Osteoblast (primary cell): ENCODE measurements around the gene C1QC. TPM values are rescaled to one million over a fixed set of nuclear protein-coding genes. Genes with fewer than 3 reads are reported as not detected.

Source experiments
- DNase-seq: peaks from one replicate; pipeline ENCODE4 v3.0.0; 2011; ENCODE audit warnings: low spot score, mixed read lengths; ENCODE audit not compliant: insufficient read length; ENCODE audit errors: missing footprints
- H2AFZ ChIP-seq: 2 replicates; pipeline ENCODE4 v1.6.0; 2011; ENCODE audit warnings: mild to moderate bottlenecking, low read length
- H3K27ac ChIP-seq: 2 replicates; pipeline ENCODE4 v1.5.1; 2011; ENCODE audit warnings: mild to moderate bottlenecking, low read depth, low read length, moderate library complexity
- H3K27me3 ChIP-seq: 2 replicates; pipeline ENCODE4 v1.6.0; 2012; ENCODE audit warnings: mild to moderate bottlenecking, control low read depth, inconsistent platforms, low read length, moderate library complexity; ENCODE audit not compliant: insufficient read depth
- H3K36me3 ChIP-seq: 2 replicates; pipeline ENCODE4 v1.5.1; 2011; ENCODE audit warnings: mild to moderate bottlenecking, low read length, control low read depth, moderate library complexity; ENCODE audit not compliant: insufficient read depth
- H3K4me1 ChIP-seq: 2 replicates; pipeline ENCODE4 v1.5.1; 2011; ENCODE audit warnings: mild to moderate bottlenecking, low read length, control low read depth, moderate library complexity; ENCODE audit not compliant: insufficient read depth
- H3K4me2 ChIP-seq: 2 replicates; pipeline ENCODE4 v1.6.0; 2011; ENCODE audit warnings: mild to moderate bottlenecking, low read length; ENCODE audit not compliant: insufficient read depth
- H3K4me3 ChIP-seq: fragments of 200-600 bp; sonication (generic); 3 replicates; pipeline ENCODE4 v1.5.1; 2012; ENCODE audit warnings: mild to moderate bottlenecking, low read length, inconsistent platforms; ENCODE audit not compliant: insufficient read depth
- H3K79me2 ChIP-seq: 2 replicates; pipeline ENCODE4 v1.6.0; 2012; ENCODE audit warnings: mild to moderate bottlenecking, low read length, control low read depth, inconsistent platforms; ENCODE audit not compliant: insufficient read depth
- H3K9me3 ChIP-seq: 2 replicates; pipeline ENCODE4 v1.5.1; 2011; ENCODE audit warnings: low read depth, low read length, control low read depth
- H4K20me1 ChIP-seq: 2 replicates; pipeline ENCODE4 v1.6.0; 2012; ENCODE audit warnings: mild to moderate bottlenecking, low read length, control low read depth; ENCODE audit not compliant: insufficient read depth
- total RNA-seq: library from RNA; depleted of rRNA; stranded (reverse); fragments of >200 nt; gene quantifications from 2 replicates; pipeline ENCODE4 v1.2.3, GENCODE V29; 2012
- TF ChIP-seq, protein P1 (sequence below): IDR thresholded peaks from 2 replicates; pipeline ENCODE4 v1.5.1; 2011; ENCODE audit warnings: mild to moderate bottlenecking, low read depth, low read length, moderate library complexity; ENCODE audit errors: extremely low read depth

The C1QC gene
- total RNA-seq, 1 donor, result 2.2 TPM

DNA sequence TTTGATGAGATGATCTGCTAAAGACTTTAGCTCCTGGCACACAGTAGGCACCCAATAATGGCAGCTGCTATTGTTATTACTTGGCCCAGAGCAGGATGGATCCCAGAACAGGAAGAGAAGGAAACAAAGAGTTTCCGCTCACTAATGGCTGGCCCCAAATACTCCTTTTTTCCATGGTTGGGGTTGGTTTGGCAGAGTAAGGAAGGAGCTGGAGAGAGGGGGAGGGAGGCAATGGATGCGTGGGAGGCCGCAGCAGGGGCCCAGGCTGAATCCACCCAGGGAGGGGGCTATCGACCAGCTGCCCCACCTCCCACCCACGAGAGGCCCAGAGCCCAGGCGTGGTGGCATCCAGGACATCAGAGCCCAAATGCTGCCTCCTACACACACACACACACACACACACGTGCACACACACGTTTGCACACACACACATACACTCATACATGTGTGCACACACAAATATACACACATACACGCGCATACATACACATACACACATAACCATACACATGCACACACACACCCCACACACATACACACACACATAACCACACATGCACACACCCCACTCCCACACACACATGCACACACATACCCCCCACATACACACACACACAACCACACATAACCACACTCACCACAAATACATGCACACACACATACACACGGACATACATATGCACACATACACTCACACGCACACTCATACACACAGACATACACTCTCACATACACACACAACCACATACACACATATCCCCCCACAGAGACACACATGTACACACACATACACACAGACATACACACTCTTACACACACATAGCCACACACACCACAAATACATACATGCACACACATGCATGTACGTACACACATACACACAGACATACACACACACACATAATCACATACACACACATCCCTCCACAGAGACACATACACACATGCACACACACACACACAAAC, 34.8 kb downstream of the C1QC start:
- H2AFZ ChIP-seq, result no peak overlapping the region
- no peaks in the 10 kb centered on the region for H4K20me1 ChIP-seq

DNA sequence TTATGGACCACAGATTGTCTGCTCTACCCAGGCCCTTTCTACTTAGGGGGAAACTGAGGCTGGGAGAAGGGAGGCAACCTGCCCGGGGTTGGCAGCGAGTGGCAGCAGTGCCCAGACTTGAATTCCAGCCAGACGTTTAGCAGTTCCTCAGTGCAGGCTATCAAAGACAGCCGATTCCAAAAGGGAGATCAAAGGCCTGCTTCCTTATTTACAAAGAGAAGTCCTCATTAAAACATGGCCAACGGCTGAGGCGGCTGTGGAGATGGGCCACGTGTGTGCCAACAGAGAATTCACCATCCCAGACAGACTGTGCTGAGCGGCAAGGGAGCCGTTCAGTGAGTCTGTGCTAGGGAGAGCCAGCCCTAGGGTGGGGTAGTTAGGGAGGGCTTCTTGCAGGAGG, 37.3 kb downstream of the C1QC start:
- Histone ChIP-seq H3K4me1 (no peaks in the 10 kb centered on the region), H3K4me2 (no peak overlapping the region), H3K4me3 (no peak overlapping the region), H3K27me3 (peaks cover 21% of the 10 kb centered on the region), H3K27ac (no peak overlapping the region), H2AFZ (no peak overlapping the region), H4K20me1 (no peaks in the 10 kb centered on the region), H3K9me3 (no peaks in the 10 kb centered on the region), H3K36me3 (no peaks in the 10 kb centered on the region), H3K79me2 (no peaks in the 10 kb centered on the region)
- TF ChIP-seq, protein P1, sequence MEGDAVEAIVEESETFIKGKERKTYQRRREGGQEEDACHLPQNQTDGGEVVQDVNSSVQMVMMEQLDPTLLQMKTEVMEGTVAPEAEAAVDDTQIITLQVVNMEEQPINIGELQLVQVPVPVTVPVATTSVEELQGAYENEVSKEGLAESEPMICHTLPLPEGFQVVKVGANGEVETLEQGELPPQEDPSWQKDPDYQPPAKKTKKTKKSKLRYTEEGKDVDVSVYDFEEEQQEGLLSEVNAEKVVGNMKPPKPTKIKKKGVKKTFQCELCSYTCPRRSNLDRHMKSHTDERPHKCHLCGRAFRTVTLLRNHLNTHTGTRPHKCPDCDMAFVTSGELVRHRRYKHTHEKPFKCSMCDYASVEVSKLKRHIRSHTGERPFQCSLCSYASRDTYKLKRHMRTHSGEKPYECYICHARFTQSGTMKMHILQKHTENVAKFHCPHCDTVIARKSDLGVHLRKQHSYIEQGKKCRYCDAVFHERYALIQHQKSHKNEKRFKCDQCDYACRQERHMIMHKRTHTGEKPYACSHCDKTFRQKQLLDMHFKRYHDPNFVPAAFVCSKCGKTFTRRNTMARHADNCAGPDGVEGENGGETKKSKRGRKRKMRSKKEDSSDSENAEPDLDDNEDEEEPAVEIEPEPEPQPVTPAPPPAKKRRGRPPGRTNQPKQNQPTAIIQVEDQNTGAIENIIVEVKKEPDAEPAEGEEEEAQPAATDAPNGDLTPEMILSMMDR, result no peak
- no peak for DNase-seq

More for the DNA sequence above, 34.8 kb downstream of the C1QC start:
- no peak for DNase-seq
- Histone ChIP-seq H3K4me2 (no peak overlapping the region), H3K9me3 (no peaks in the 10 kb centered on the region), H3K79me2 (no peaks in the 10 kb centered on the region), H3K36me3 (no peaks in the 10 kb centered on the region), H3K4me3 (no peak overlapping the region), H3K4me1 (no peaks in the 10 kb centered on the region), H3K27me3 (peaks cover 13% of the 10 kb centered on the region), H3K27ac (no peak overlapping the region)
- TF ChIP-seq, protein P1, result no peak

DNA sequence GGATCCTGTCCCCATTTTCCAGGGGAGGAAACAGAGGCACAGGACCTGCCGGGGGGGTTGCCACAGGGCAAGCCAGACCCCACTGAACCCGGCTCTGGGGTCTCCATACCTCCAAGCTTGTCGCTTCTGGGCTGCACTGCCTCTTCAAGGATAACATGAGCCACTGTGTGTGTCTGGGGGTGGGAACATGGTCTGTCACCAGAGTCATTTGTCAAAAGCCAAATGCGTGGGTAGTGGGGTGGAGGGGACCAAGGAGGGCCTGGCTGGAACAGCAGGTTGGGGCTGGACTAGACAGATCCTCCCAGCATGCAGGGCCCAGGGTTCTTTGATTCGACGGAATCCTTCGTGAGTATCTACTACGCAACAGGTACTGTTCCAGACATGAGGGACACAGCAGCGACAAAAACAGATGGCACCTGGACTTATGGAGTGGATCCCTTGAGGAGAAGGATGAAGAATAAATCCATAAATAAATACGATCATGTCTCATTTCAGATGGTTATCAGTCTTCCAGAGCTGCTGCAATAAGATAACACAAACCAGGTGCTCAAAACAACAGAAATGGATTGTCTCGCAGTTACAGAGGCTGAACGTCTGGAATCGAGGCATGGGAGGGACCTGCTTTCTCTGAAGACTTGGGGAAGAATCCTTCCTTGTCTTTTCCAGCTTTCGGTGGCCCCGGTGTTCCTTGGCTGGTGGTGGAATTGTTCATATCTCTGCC, 38.3 kb downstream of the C1QC start:
- TF ChIP-seq, protein P1, result no peak
- Histone ChIP-seq H2AFZ (no peak overlapping the region), H4K20me1 (no peaks in the 10 kb centered on the region), H3K27ac (no peak overlapping the region), H3K36me3 (no peaks in the 10 kb centered on the region), H3K27me3 (peaks cover 21% of the 10 kb centered on the region), H3K9me3 (no peaks in the 10 kb centered on the region), H3K4me3 (no peak overlapping the region), H3K79me2 (no peaks in the 10 kb centered on the region), H3K4me1 (no peaks in the 10 kb centered on the region), H3K4me2 (no peak overlapping the region)
- no peak for DNase-seq

DNA sequence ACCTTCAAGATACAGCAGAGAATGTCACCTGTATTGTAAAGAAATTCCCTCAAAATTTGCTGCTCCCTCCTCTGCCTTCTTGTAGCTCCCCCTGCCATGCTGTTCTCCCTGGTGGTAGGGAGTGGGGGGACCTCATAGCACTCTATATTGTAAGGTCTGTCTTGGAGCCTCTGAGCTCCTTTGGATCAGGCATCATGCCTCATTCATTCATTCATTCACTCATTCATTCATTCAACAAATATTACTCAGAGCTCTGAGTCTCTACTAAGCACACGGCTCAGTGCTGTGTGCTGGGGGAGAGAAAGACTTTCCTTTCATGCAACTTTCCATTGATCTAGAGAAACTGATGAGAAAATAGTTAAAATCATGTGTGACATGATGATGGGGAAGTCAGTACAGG, 40.1 kb downstream of the C1QC start:
- TF ChIP-seq, protein P1, result no peak
- Histone ChIP-seq H2AFZ (no peak overlapping the region), H3K4me1 (no peaks in the 10 kb centered on the region), H3K4me2 (no peak overlapping the region), H3K9me3 (no peaks in the 10 kb centered on the region), H4K20me1 (no peaks in the 10 kb centered on the region), H3K79me2 (no peaks in the 10 kb centered on the region), H3K27me3 (peaks cover 21% of the 10 kb centered on the region), H3K4me3 (no peak overlapping the region), H3K36me3 (no peaks in the 10 kb centered on the region), H3K27ac (no peak overlapping the region)
- peak; percentile 73 for DNase-seq
